HG03097 (cell line): ENCODE measurements around the gene BMP6.

Experiments used
- ATAC-seq: cut with Tn5 transposase; IDR thresholded peaks from one replicate; pipeline ENCODE4 v1.9.1; 2021; ENCODE audit not compliant: unreplicated experiment, low FRiP score

The BMP6 gene

DNA sequence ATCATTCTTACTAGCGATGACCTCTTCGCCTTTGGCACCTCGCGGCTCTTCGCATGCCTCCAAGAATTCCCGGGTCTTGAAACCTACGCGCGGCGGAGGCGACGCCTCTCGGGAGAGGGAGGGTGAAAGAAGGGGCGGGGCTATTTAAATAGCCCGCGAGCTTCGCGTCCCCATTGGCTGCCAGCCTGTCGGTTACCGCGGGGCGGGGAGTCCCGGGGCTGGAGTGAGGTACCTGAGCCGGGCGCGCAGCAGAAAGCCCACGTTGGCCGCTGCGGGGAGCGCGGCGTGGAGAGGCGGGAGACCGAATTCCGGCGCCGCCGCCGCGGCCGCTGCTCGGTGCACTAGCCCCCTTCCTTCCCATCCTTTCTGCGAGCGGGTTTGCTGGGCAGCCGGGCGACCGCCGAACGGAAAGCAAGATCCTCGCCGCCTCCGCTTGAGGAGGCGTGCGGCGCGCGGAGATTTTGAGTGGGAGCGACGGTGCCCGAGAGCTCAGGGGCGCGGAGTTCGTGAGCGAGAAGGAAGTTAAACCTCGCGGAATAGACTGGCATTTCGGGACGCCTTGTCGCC lies at the start of gene BMP6:
Gene BMP6, plus strand, starts transcription at position 251 of the 567 bp plus-strand sequence. CDS start 857 bp downstream, outside the sequence.
- ATAC-seq, result peak; percentile 81

DNA sequence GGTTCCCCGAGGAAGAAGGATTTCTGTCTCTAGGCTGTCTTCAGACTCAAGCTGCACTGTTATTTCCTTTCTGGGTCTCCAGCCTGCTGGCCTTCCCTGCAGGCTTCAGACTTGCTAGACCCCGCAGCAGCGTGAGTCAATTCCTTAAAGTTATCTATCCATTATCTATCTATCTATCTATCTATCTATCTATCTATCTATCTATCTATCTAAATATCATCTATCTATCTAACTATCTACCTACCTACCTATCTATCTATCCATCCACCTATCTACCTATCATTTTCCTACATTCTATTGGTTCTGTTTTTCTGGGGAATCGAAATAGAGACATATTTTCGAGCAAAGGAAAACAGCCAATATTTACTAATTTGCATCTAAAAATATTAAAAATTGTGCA lies 48.7 kb upstream of the BMP6 start:
- ATAC-seq, result no peak

DNA sequence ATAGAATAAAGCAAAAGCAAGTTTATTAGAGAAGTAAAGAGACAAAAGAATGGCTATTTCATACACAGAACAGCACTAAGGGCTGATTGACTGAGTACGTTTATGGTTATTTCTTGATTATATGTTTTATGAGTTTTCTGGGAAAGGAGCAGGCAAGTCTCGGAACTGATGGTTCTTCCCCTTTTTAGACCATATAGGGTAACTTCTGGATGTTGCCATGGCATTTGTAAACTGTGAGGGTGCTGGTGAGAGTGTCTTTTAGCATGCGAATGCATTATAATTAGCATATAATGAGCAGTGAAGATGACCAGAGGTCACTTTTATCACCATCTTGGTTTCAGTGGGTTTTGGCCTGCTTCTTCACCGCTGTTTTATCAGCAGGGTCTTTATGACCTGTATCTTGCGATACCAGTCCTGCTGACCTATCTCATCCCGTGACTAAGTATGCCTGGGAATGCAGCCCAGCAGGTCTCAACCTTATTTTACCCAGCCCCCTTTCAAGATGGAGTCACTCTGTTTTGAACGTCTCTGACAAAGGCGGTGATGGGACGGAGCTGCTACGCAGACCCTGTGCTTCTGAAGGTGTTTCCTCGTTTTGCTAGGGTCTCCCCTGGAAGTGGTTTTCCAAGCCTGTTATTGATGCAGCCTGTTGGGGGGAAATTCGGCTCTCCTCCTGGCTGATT lies 45.4 kb upstream of the BMP6 start:
- no peak for ATAC-seq

DNA sequence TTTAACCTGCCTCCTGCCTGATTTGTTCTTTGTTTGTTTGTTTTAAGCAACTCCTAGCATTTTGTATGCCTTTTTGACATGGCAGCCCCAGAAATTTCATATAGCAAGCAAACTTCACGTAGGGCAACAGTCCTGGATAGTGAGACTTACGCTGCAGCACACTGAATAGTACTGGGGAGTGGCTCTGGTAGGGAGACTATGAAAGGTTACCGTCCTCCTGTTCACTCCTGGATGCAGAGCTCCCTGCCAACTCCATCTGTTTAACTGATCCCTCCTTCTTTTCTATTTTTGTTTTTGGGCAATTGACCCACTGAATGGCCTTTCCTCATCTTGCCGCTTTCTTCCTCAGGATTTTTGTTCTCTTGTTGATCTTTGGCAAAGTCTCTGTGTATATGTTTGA lies 44.5 kb upstream of the BMP6 start:
- ATAC-seq, result no peak

DNA sequence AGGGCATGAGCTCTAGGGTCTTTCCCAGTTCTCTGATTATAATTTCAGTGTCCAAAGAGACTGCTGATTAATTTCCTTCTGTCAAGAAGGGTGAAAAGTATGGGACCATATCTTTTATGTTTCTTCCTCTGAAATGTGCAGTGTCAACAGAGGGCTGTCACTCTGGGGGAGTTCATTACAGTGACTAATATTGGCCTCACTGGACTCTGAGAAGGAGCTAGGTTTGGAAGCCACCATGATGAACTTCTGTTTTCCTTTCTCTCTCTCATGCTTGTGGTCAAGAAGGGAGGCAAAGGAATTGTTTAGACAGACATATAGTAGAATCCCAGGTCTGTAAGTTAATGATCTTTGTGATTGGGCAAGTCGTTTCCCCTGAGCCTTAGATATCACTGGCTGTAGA lies 41.8 kb upstream of the BMP6 start:
- no peak for ATAC-seq

DNA sequence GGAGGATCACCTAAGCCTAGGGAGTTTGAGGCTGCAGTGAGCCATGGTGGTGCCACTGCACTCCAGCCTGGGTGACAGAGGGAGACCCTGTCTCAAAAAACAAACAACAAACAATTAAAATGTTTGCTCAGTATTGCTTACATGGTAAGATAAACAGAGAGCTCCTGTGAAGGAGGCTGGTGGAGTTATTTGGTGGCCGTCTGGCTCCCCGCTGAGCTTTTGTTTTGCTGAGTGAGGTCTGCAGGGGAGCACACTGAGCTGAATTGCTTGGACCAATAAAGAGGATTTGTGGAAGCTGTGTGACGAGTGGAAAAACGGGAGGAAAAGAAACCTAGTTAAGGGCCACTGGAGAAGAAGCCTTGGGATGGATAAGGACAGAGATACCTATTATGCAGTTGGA lies 41.1 kb upstream of the BMP6 start:
- no peak for ATAC-seq

DNA sequence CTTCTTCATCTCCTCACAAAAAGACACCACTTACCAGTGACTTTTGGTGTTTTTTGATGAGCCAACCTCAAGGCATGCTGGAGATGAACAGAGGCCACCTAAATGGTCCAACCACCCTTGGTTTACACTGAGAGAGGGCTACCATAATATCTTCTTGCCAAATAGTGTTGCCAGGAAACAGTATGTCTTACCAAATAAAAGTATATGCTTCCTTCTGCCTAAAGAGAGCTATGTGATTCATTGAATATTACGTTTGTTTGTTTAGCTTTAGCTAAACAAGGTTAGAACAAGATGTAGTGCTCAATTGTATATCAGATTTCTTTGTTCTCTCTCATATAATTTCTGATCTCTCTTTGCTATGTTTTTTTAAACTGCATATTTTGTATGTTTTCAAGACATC lies 40.6 kb upstream of the BMP6 start:
- ATAC-seq, result no peak

DNA sequence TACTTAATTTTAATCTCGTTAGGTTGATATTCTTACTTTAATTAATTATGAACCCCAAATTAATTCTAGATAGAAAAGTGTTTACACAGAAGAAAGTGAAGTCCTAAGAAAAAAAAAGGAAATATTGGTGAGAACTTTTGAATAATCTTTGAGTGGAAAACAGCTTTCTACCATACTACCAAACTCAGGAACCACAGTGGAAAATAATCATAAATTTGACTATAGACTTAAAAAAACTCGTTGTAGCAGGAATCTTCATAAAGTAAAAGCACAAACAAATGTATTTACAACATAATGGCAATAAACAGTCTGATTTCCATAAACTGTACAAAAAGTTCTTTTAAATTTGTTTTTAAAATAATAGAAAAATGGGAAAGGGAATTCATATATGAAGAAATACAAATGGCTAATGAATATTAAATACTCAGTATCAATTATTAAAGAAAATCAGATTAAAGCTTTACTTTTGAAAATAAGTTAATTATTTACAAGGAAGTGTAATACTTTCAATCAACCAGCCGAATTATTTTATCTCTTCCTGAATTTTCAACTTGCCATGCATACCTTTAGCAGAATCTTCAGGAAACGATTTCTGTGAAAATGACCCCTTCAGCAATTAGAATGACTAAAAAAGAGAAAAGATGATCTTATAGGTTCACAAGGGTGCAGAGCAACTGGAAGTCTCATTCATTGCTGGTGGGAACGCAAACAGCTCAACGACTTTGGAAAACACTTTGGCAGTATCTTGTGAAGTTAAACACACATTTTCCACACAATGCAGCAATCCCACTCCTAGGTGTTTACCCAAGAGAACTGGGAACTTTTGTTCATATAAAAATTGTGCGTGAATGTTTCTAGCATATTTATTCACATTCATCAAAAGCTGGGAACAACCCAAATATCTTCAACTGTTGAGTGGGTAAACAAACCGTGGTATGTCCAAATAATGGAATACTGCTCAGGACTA lies 38.5 kb upstream of the BMP6 start:
- no peak for ATAC-seq

DNA sequence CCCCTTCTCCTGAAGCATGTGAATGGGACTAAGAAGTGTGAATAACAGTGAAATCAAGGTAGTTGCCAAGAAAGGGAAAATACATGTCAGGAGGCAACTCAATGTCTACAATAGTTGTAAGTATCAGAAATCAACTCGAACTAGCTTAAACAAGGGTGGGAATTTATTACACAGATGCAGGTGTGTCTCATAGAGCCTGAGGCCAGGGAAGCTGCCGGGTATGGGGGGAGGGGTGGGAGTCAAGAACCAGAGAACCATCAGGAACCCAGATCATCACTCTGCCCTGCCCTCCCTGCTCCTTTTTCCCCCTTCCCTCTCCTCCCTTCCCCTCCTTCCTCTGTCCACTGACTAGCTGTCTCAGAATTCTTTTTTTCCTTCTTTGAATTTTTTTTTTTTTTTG lies 34.9 kb upstream of the BMP6 start:
- no peak for ATAC-seq

DNA sequence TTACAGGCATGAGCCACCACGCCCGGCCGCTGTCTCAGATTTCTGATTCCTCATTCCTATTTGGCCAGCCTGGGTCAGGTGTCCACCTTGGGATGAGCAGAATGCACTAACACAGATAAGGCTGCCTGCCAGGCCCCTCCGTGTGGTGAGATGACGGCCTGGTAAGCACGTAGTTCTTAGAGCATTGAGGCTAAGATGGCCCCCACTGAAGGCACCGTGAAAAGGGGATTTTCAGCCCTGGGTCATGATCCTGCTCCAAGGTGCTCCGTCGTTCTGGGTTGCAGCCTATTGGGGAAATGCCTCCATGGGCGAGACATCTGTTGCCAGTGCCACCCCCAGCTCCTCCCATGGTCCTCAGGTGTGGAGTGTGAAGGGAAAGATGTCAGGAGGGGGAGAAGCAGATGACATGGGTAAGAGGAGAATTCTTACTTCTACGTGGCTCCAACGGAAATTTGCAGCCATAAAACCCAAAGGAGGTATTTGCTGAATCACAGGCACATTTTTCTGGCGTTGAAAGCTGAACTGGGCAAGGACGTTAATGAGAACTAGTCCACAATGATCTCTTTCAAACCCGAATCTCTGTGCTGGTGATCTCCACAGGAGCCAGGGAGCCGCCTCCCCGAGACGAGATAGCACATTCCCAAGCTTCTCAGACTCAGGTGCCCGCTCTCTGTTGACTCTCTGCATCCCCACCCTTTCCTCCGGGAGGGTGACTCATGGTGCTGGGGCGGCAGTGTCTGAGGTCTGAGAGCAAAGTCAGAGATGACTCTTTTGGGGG lies 34.0 kb upstream of the BMP6 start:
- no peak for ATAC-seq

DNA sequence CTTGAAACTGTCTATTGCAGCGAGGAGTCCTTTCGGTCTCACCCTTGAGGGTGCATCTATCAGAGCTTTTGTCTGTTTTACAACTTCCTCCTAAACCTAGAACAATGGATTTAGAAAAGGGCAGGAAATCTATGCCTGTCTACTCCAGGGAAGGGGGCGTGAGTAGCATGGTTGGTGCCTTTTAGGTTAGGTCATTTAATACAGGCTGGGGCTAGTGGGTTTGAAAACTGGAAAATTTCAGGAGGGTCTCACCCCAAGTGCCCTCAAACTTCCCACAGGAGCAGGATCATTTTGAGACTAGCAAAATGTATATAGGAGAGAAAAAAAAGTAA lies 33.5 kb upstream of the BMP6 start:
- no peak for ATAC-seq

DNA sequence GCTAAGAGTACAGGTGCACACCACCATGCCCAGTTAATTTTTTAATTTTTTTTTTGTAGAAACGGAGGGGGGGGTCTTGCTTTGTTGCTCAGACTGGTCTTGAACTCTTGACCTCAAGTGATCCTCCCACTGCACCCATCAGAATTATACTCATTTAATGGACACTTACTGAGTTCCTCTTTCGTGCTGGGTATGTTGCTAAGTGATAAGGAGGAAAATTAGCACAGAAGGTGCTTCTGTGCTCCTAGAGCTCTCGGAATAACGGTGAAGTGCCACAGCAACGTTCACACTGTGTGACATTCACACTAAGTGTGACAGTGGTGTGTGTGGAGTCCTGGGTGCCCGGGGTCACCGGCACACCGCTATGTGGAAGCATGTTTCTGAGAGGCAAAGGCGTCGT lies 32.1 kb upstream of the BMP6 start:
- no peak for ATAC-seq

DNA sequence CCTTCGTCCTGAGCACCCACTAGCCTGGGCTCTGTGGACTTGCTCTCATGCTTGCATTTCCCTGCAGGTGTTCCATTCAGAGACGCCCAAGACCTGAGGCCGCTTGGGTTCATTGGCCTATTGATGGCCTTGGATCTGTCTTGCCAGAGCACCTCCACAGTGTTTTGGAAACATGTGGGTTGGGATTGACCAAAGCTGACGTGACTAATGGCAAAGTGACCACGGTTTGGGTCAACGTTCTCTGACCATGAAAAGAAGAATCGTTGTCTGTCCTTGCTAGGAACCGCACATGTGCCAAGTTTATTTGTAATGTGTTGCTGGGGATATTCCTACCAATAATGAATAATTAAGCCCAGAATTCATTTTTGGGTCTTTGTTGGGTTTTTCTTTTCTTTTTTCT lies 29.8 kb upstream of the BMP6 start:
- ATAC-seq, result no peak

DNA sequence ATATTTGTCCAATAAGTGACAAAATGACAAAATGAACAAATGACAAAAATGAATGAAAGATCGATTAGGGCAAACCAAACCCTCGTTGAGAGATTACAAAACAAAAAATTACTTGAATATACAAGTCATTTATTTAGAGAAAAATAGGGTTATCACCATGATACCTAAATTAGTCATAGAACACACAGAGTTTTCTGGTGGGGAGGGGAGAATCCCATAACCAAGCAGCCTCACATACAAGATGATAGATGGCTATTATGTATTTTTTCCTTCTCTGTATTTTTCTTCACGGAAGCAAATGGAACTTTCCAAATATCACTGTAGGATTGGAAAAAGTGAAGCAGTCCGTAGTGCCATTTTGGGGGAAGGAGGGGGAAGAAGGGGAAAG lies 28.5 kb upstream of the BMP6 start:
- no peak for ATAC-seq

DNA sequence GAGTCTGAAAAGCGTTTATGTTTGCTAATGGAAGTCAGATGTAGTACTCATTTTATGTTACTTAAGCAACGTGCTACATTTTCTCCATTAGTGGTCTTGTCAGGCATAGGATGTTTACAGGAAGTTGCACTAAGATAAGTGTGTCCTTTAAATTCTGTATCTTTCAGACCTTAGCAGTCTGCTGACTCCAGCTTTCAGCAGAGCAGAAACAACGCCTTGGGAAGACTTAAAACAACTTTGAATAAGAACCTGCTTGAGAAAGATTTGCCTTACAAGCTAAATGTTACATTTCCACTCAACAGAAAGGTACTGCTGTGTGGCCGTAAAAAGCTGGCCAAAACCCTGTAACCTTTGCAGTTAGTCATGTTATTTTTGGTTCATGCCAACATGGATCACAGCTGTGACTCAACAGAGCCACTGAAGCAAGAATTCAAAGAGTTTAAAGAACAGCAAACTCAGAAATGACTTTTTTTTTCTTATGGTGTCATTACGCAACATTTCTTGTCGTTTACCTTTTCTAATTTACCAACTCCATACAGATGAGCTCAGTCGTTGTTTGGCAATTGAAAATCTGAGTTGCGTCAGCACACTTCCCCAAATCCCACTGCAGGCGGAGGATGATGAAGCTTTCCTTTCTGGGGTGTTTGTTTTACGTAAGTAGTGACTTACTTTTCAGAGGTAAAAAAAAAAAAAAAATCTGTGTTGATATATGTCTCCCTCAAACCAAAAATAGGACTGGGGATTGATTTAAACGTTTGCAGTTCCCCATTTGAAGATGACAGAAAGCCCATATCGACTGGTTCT lies 27.9 kb upstream of the BMP6 start:
- ATAC-seq, result no peak

DNA sequence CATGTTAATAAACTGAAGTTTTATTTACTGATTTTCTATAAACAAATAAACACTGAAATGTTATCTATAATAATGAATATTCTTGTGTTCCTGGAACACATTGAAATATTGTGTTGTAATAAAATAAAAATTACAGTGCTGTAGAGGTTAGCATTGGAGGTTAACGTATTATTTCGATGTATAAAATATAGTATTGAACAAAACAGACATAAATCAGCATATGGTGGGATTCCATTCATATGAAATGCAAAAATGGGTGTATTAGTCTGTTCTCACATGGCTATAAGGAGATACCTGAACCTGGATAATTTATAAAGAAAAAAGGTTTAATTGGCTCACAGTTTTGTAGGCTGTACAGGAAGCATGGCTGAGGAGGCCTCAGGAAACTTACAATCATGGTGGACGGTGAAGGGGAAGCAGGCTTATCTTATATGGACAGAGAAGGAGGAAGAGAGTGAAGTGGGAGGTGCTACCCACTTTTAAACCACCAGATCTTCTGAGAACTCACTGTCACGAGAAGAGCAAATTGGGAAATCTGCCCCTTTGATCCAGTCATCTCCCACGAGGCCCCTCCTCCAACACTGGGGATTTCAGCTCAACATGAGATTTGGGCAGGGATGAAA lies 24.6 kb upstream of the BMP6 start:
- no peak for ATAC-seq

DNA sequence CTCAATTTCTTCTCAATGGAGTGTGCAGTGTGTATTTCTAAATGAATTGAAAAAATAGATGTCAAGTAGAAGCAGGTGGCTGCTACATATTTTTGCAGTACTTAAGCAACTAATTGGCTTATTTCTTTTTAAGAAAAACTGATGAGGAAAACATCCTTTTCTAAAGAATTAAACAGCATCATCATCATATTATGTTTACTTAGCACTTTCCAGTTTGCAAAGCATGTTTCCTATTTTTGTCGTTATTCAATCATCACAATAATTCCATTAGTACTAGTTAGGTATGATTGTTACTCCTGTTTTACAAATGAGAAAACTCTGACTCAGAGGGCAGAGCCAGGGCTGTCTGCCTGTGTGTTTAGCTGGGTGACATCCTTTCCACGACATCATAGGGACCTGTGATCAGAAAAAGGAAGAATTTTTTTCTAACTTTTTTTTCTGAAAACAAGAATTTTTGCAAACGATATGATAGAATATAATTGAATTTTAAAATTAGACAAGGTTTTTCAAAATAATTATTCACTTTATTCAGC lies 22.7 kb upstream of the BMP6 start:
- no peak for ATAC-seq

DNA sequence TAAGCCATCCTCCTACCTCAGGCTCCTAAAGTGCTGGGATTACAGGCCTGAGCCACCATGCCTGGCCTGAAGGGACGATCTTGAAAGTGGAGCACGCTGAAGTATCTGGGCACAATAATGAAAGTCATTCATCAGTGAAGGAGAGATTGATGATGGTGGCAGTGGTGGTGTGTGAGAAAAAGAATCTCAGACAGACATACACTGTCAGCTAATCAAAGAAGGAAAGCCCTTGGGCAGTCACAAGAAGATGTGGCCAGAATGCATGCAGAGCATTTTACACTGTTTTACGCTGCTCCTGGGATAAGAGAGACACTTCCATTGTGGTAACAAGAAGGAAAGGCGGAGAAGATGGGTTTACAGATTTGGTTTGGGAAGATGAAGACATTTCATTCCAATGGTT lies 20.4 kb upstream of the BMP6 start:
- no peak for ATAC-seq

DNA sequence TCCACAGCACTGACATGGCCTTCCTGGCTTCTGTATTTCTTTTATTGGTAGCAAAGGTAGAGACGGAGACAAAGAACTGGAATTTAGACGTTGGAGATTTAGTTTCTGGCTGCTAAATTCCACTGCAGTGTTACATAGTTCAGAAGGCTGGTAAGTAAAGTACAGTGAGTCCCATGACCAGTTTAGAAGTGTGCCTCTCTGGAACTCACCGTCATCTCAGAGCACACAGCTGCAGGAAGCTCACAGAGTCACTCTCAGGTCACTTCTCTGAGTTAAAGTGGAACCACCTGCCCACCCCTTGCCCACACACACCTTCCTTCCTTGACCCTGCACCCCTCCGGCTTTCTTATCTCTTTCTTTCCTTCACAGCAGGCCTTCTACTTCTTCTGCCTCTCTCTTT lies 19.6 kb upstream of the BMP6 start:
- no peak for ATAC-seq

DNA sequence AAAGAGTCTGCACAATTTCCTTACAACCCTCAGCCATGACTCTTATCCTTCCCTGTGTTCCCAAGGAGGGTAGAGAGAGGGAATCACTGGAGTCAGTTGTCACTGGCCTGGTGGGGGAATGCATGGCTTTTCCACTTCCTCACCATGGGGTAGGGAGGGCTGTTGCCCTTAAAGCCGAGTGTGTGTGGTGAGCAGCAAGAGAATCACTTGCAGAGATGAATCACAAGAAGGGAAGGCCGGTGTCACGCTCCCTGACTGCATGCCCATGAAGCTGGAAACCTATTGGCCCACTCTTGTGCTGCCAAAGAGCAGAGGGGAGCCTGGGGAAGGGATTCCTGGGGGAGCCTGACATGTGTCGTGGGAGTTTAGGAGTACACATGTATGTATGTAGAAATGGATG lies 18.1 kb upstream of the BMP6 start:
- no peak for ATAC-seq
